Mesendoderm (in vitro differentiated cells): Measurements from ENCODE around the gene ELF3.

Source experiments
- DNase-seq: peaks from one replicate; pipeline ENCODE4 v3.0.0; 2013
- H2AK5ac ChIP-seq: 2 replicates; pipeline ENCODE4 v1.6.1; 2013; ENCODE audit warnings: low read length, inconsistent platforms
- H2BK120ac ChIP-seq: 2 replicates; pipeline ENCODE4 v1.6.1; 2013; ENCODE audit warnings: low read depth, mild to moderate bottlenecking, low read length, moderate library complexity, mixed read lengths
- H2BK15ac ChIP-seq: replicated peaks from 2 replicates; pipeline ENCODE4 v1.6.1; 2013; ENCODE audit warnings: low read depth, mild to moderate bottlenecking, moderate library complexity
- H2BK5ac ChIP-seq: 2 replicates; pipeline ENCODE4 v1.6.1; 2013; ENCODE audit warnings: low read length, inconsistent platforms
- H3K18ac ChIP-seq: 2 replicates; pipeline ENCODE4 v1.6.1; 2013; ENCODE audit warnings: mild to moderate bottlenecking, low read length, mixed read lengths
- H3K23ac ChIP-seq: one replicate; pipeline ENCODE4 v1.6.1; 2013; ENCODE audit warnings: low read length
- H3K27ac ChIP-seq: 2 replicates; pipeline ENCODE4 v1.5.1; 2013; ENCODE audit warnings: low read depth, mild to moderate bottlenecking, inconsistent platforms, low read length, moderate library complexity
- H3K27me3 ChIP-seq: 2 replicates; pipeline ENCODE4 v1.6.1; 2013; ENCODE audit warnings: low read length, control low read depth, mild to moderate bottlenecking, inconsistent platforms; ENCODE audit not compliant: insufficient read depth, poor library complexity
- H3K36me3 ChIP-seq: 2 replicates; pipeline ENCODE4 v1.6.1; 2013; ENCODE audit warnings: low read length, inconsistent platforms; ENCODE audit not compliant: control insufficient read depth, insufficient read depth
- H3K4ac ChIP-seq: one replicate; pipeline ENCODE4 v1.6.1; 2013; ENCODE audit warnings: low read depth, mild to moderate bottlenecking, low read length, moderate library complexity
- H3K4me1 ChIP-seq: 2 replicates; pipeline ENCODE4 v1.6.1; 2013; ENCODE audit warnings: low read depth, low read length, inconsistent platforms; ENCODE audit not compliant: control insufficient read depth
- H3K4me2 ChIP-seq: 2 replicates; pipeline ENCODE4 v1.6.1; 2013; ENCODE audit warnings: low read length
- H3K4me3 ChIP-seq: 2 replicates; pipeline ENCODE4 v1.5.1; 2013; ENCODE audit warnings: mild to moderate bottlenecking, low read length
- H3K56ac ChIP-seq: one replicate; pipeline ENCODE4 v1.6.1; 2013; ENCODE audit warnings: low read length
- H3K79me1 ChIP-seq: 2 replicates; pipeline ENCODE4 v1.6.1; 2013; ENCODE audit warnings: low read length, inconsistent platforms
- H3K79me2 ChIP-seq: 2 replicates; pipeline ENCODE4 v1.6.1; 2013; ENCODE audit warnings: mild to moderate bottlenecking, low read length; ENCODE audit not compliant: control insufficient read depth, insufficient read depth
- H3K9ac ChIP-seq: 2 replicates; pipeline ENCODE4 v1.6.1; 2013; ENCODE audit warnings: low read length, inconsistent platforms
- H4K5ac ChIP-seq: one replicate; pipeline ENCODE4 v1.6.1; 2013; ENCODE audit warnings: low read length
- H4K8ac ChIP-seq: one replicate; pipeline ENCODE4 v1.6.1; 2013; ENCODE audit warnings: low read depth, mild to moderate bottlenecking, control low read depth, low read length, moderate library complexity
- WGBS: extraction: QIAGEN DNeasy Blood & Tissue Kit; methylation state at CpG from one replicate; pipeline ENCODE4 v1.1.7; 2013; ENCODE audit warnings: low lambda C conversion rate, missing lambda C conversion rate; ENCODE audit not compliant: insufficient coverage; ENCODE audit errors: extremely low coverage; 5-methylcytosine and 5-hydroxymethylcytosine counted together

ELF3 gene

GRCh38 chr1:202009326-202010179, 834 bp upstream of the ELF3 start:
- Histone ChIP-seq H2BK120ac (no peak overlapping the region), H3K4me1 (peaks cover 23% of the 10 kb centered on the region), H3K36me3 (peaks cover 4% of the 10 kb centered on the region), H3K23ac (no peak overlapping the region), H3K79me1 (peaks cover 2% of the 10 kb centered on the region), H3K4me2 (peak overlapping the region; percentile 27), H3K27me3 (no peaks in the 10 kb centered on the region), H3K9ac (peak overlapping the region; percentile 51), H3K79me2 (no peaks in the 10 kb centered on the region), H2BK15ac (peak overlapping the region; percentile 47), H2BK5ac (peak overlapping the region; percentile 83), H3K4me3 (no peak overlapping the region), H3K18ac (peak overlapping the region; percentile 77), H2AK5ac (peak overlapping the region; percentile 5), H4K8ac (no peak overlapping the region), H3K27ac (peak overlapping the region; percentile 72), H4K5ac (no peak overlapping the region), H3K56ac (peak overlapping the region; percentile 72), H3K4ac (peak overlapping the region; percentile 59)
- no CpG with 5 or more reads among the region's 11 CpGs for WGBS
- DNase-seq = peak; percentile 93

GRCh38 chr1:202011994-202012393, 1.6 kb downstream of the ELF3 start:
- Histone ChIP-seq H3K79me2 (no peaks in the 10 kb centered on the region), H4K5ac (no peak overlapping the region), H3K23ac (no peak overlapping the region), H3K36me3 (no peaks in the 10 kb centered on the region), H3K27ac (no peak overlapping the region), H3K79me1 (peaks cover 2% of the 10 kb centered on the region), H4K8ac (no peak overlapping the region), H2AK5ac (no peak overlapping the region), H3K56ac (no peak overlapping the region), H3K27me3 (no peaks in the 10 kb centered on the region), H3K4ac (no peak overlapping the region), H2BK120ac (no peak overlapping the region), H3K18ac (no peak overlapping the region), H3K4me2 (no peak overlapping the region), H3K4me1 (peaks cover 23% of the 10 kb centered on the region), H2BK5ac (no peak overlapping the region), H3K4me3 (no peak overlapping the region), H2BK15ac (no peak overlapping the region), H3K9ac (no peak overlapping the region)
- no CpG with 5 or more reads among the region's 11 CpGs for WGBS
- no peak for DNase-seq

- WGBS = no CpG with 5 or more reads among the region's 35 CpGs
- no peak overlapping the region for H4K8ac ChIP-seq
- no peaks in the 10 kb centered on the region for H3K79me2 ChIP-seq
- no peak overlapping the region for H3K4ac ChIP-seq
- peaks cover 16% of the 10 kb centered on the region for H3K4me1 ChIP-seq
- H3K27me3 ChIP-seq = no peaks in the 10 kb centered on the region
- no peaks in the 10 kb centered on the region for H3K36me3 ChIP-seq
- no peak overlapping the region for H2BK15ac ChIP-seq
- no peak overlapping the region for H3K4me2 ChIP-seq
- peaks cover 2% of the 10 kb centered on the region for H3K79me1 ChIP-seq
- H3K18ac ChIP-seq = no peak overlapping the region
- no peak overlapping the region for H3K27ac ChIP-seq
- H3K23ac ChIP-seq = no peak overlapping the region
- no peak overlapping the region for H2BK120ac ChIP-seq
- H3K9ac ChIP-seq = no peak overlapping the region
- H2BK5ac ChIP-seq = no peak overlapping the region
- no peak overlapping the region for H2AK5ac ChIP-seq
- DNase-seq = no peak
- H3K56ac ChIP-seq = no peak overlapping the region
- H4K5ac ChIP-seq = no peak overlapping the region
- H3K4me3 ChIP-seq = no peak overlapping the region
Observed at GRCh38 chr1:202012544-202013478, 2.4 kb downstream of the ELF3 start.

GRCh38 chr1:202013603-202014002, 3.2 kb downstream of the ELF3 start:
- no peak overlapping the region for H3K27ac ChIP-seq
- H3K9ac ChIP-seq = no peak overlapping the region
- H3K4ac ChIP-seq = no peak overlapping the region
- H4K8ac ChIP-seq = no peak overlapping the region
- no peaks in the 10 kb centered on the region for H3K79me2 ChIP-seq
- no peak overlapping the region for H3K18ac ChIP-seq
- peaks cover 19% of the 10 kb centered on the region for H3K4me1 ChIP-seq
- H4K5ac ChIP-seq = no peak overlapping the region
- no peak overlapping the region for H2BK5ac ChIP-seq
- WGBS = no CpG with 5 or more reads among the region's 12 CpGs
- no peak overlapping the region for H3K4me3 ChIP-seq
- H2BK120ac ChIP-seq = no peak overlapping the region
- H2AK5ac ChIP-seq = no peak overlapping the region
- no peak overlapping the region for H3K56ac ChIP-seq
- DNase-seq = no peak
- H2BK15ac ChIP-seq = no peak overlapping the region
- H3K36me3 ChIP-seq = no peaks in the 10 kb centered on the region
- H3K23ac ChIP-seq = no peak overlapping the region
- H3K79me1 ChIP-seq = peaks cover 2% of the 10 kb centered on the region
- no peaks in the 10 kb centered on the region for H3K27me3 ChIP-seq
- H3K4me2 ChIP-seq = no peak overlapping the region

GRCh38 chr1:202014060-202014459, 3.7 kb downstream of the ELF3 start:
- no peaks in the 10 kb centered on the region for H3K27me3 ChIP-seq
- no CpG with 5 or more reads among the region's 6 CpGs for WGBS
- no peak overlapping the region for H3K23ac ChIP-seq

More at GRCh38 chr1:202014060-202014459, 3.7 kb downstream of the ELF3 start:
- Histone ChIP-seq H3K4me1 (peaks cover 21% of the 10 kb centered on the region), H2BK5ac (no peak overlapping the region), H3K9ac (no peak overlapping the region), H3K56ac (no peak overlapping the region), H3K18ac (no peak overlapping the region), H3K36me3 (no peaks in the 10 kb centered on the region), H3K79me2 (no peaks in the 10 kb centered on the region), H3K4me3 (no peak overlapping the region), H4K5ac (no peak overlapping the region), H2AK5ac (no peak overlapping the region), H3K79me1 (peaks cover 2% of the 10 kb centered on the region), H3K4ac (no peak overlapping the region), H3K27ac (no peak overlapping the region), H2BK120ac (no peak overlapping the region), H3K4me2 (no peak overlapping the region), H4K8ac (no peak overlapping the region), H2BK15ac (no peak overlapping the region)
- DNase-seq = no peak
